Effector memory CD4-positive, alpha-beta T cell (primary cell): ENCODE data around the gene TCOF1.

Experiments used
- DNase-seq, 3 donors: peaks; one replicate each; pipeline ENCODE4 v3.0.0-alpha.2; 2020
- H3K27ac ChIP-seq: 2 replicates; pipeline ENCODE4 v1.7.0; 2013; ENCODE audit warnings: mild to moderate bottlenecking, low read length, moderate library complexity; ENCODE audit not compliant: insufficient read depth, poor library complexity, severe bottlenecking
- H3K27me3 ChIP-seq: replicated peaks from 2 replicates; pipeline ENCODE4 v1.7.0; 2013; ENCODE audit warnings: mild to moderate bottlenecking, low read length; ENCODE audit not compliant: insufficient read depth, control insufficient read depth, poor library complexity, severe bottlenecking
- H3K36me3 ChIP-seq: 2 replicates; pipeline ENCODE4 v1.7.0; 2013; ENCODE audit warnings: mild to moderate bottlenecking, low read length, moderate library complexity; ENCODE audit not compliant: control insufficient read depth, insufficient read depth
- H3K4me1 ChIP-seq: 2 replicates; pipeline ENCODE4 v1.7.0; 2013; ENCODE audit warnings: low read length, mild to moderate bottlenecking; ENCODE audit not compliant: control insufficient read depth, insufficient read depth, poor library complexity, severe bottlenecking
- H3K4me3 ChIP-seq: 2 replicates; pipeline ENCODE4 v1.7.0; 2013; ENCODE audit warnings: low read length, low read depth, mild to moderate bottlenecking; ENCODE audit not compliant: insufficient read depth, poor library complexity, severe bottlenecking
- H3K9me3 ChIP-seq: 2 replicates; pipeline ENCODE4 v1.7.0; 2013; ENCODE audit warnings: mild to moderate bottlenecking, low read length, moderate library complexity; ENCODE audit not compliant: control insufficient read depth

Gene TCOF1

GRCh38 chr5:150402901-150403342 is 45.4 kb downstream of the TCOF1 start:
- Histone ChIP-seq H3K36me3 (peaks cover 76% of the 10 kb centered on the region), H3K4me1 (no peaks in the 10 kb centered on the region), H3K27me3 (no peaks in the 10 kb centered on the region), H3K4me3 (no peak overlapping the region), H3K27ac (no peak overlapping the region), H3K9me3 (no peaks in the 10 kb centered on the region)
- DNase-seq: no peak

- no peaks in the 10 kb centered on the region for H3K4me1 ChIP-seq
- no peak overlapping the region for H3K27ac ChIP-seq
- H3K9me3 ChIP-seq: no peaks in the 10 kb centered on the region
- H3K27me3 ChIP-seq: no peaks in the 10 kb centered on the region
- H3K36me3 ChIP-seq: peaks cover 76% of the 10 kb centered on the region
- no peak overlapping the region for H3K4me3 ChIP-seq
- DNase-seq: no peak
These were observed 46.6 kb downstream of the TCOF1 start for GRCh38 chr5:150404121-150404520.

GRCh38 chr5:150404535-150404934 is 47.0 kb downstream of the TCOF1 start:
- DNase-seq: no peak
- Histone ChIP-seq H3K27me3 (no peaks in the 10 kb centered on the region), H3K4me1 (no peaks in the 10 kb centered on the region), H3K36me3 (peaks cover 73% of the 10 kb centered on the region), H3K27ac (no peak overlapping the region), H3K4me3 (no peak overlapping the region), H3K9me3 (no peaks in the 10 kb centered on the region)

- peaks cover 67% of the 10 kb centered on the region for H3K36me3 ChIP-seq
- H3K4me3 ChIP-seq: no peak overlapping the region
- DNase-seq: no peak
- H3K4me1 ChIP-seq: peaks cover 6% of the 10 kb centered on the region
- H3K27me3 ChIP-seq: no peaks in the 10 kb centered on the region
- H3K27ac ChIP-seq: no peak overlapping the region
- H3K9me3 ChIP-seq: no peaks in the 10 kb centered on the region
These were observed 47.7 kb downstream of the TCOF1 start for GRCh38 chr5:150404941-150405816.

- Histone ChIP-seq H3K4me1 (peaks cover 12% of the 10 kb centered on the region), H3K36me3 (peaks cover 56% of the 10 kb centered on the region), H3K27me3 (no peaks in the 10 kb centered on the region), H3K4me3 (no peak overlapping the region), H3K9me3 (no peaks in the 10 kb centered on the region), H3K27ac (no peak overlapping the region)
- DNase-seq: no peak
These were observed 48.7 kb downstream of the TCOF1 start for GRCh38 chr5:150406103-150406722.

GRCh38 chr5:150406723-150407095 is 49.2 kb downstream of the TCOF1 start:
- no peak overlapping the region for H3K27ac ChIP-seq
- H3K4me3 ChIP-seq: no peak overlapping the region
- no peak for DNase-seq
- peaks cover 51% of the 10 kb centered on the region for H3K36me3 ChIP-seq
- H3K4me1 ChIP-seq: peaks cover 17% of the 10 kb centered on the region
- H3K9me3 ChIP-seq: no peaks in the 10 kb centered on the region
- H3K27me3 ChIP-seq: no peaks in the 10 kb centered on the region

- Histone ChIP-seq H3K9me3 (no peaks in the 10 kb centered on the region), H3K27ac (no peak overlapping the region), H3K27me3 (no peaks in the 10 kb centered on the region), H3K4me3 (no peak overlapping the region), H3K36me3 (peaks cover 47% of the 10 kb centered on the region), H3K4me1 (peaks cover 22% of the 10 kb centered on the region)
- no peak for DNase-seq
These were observed 49.7 kb downstream of the TCOF1 start for GRCh38 chr5:150407096-150407720.

- H3K4me1 ChIP-seq: peaks cover 25% of the 10 kb centered on the region
- no peaks in the 10 kb centered on the region for H3K27me3 ChIP-seq
- DNase-seq: no peak
- H3K4me3 ChIP-seq: no peak overlapping the region
- H3K36me3 ChIP-seq: peaks cover 35% of the 10 kb centered on the region
- H3K27ac ChIP-seq: no peak overlapping the region
- no peaks in the 10 kb centered on the region for H3K9me3 ChIP-seq
These were observed 50.9 kb downstream of the TCOF1 start for GRCh38 chr5:150408231-150408943.

GRCh38 chr5:150409638-150410523 is 52.4 kb downstream of the TCOF1 start:
- no peaks in the 10 kb centered on the region for H3K9me3 ChIP-seq
- H3K27ac ChIP-seq: peak overlapping the region; percentile 97
- peaks cover 28% of the 10 kb centered on the region for H3K4me1 ChIP-seq
- DNase-seq: peak in 2 of 3 donors; percentile 13 to 37
- H3K27me3 ChIP-seq: no peaks in the 10 kb centered on the region
- peak overlapping the region; percentile 86 for H3K4me3 ChIP-seq
- peaks cover 22% of the 10 kb centered on the region for H3K36me3 ChIP-seq
